Mammary epithelial cell (primary cell): ENCODE measurements around the gene TLR5.

Experiments used
- CTCF ChIP-seq, 2 donors: IDR thresholded peaks in 1 of 2; conservative IDR thresholded peaks in 1 of 2; 2 replicates each; pipeline ENCODE4 v1.5.1; 2011 to 2012; ENCODE audit warnings: inconsistent platforms in 2 of 2, low read length in 2 of 2, mild to moderate bottlenecking in 2 of 2, control low read depth in 1 of 2, low read depth in 1 of 2; ENCODE audit not compliant: insufficient read depth in 1 of 2; ENCODE audit errors: extremely low read depth in 1 of 2
- EZH2 ChIP-seq: IDR thresholded peaks from 2 replicates; pipeline ENCODE4 v1.6.1; 2012; ENCODE audit warnings: low read length, inconsistent platforms, borderline replicate concordance

GRCh38 chr1:223180731-223181321 is 37.8 kb upstream of the TLR5 start:
- TF ChIP-seq CTCF (conservative IDR thresholded peaks at IDR 0.05 in 1 of 2, IDR thresholded peaks at IDR 0.05 in 1 of 2; ENCODE audit: extremely low read depth in 1 of 2, insufficient read depth in 1 of 2, low read depth in 1 of 2, low read length in 2 of 2) = no peak
- TF ChIP-seq EZH2 = no peak
